ENCODE data around the gene ATP6V1C2.

- no peak for TF ChIP-seq ZSCAN18 (tag by site-specific recombination; IDR thresholded peaks at IDR 0.05)
- no peak for TF ChIP-seq CTCF (tag by site-specific recombination; IDR thresholded peaks at IDR 0.05)
- no peak for TF ChIP-seq KLF10 (tag by site-specific recombination; IDR thresholded peaks at IDR 0.05)
Measured at GRCh38 chr2:10794876-10795275, 73.4 kb downstream of the ATP6V1C2 start.

Measured in HEK293 (cell line).